ENCODE measurements around the gene MYOD1. TPM values are rescaled to one million over a fixed set of nuclear protein-coding genes. Genes with fewer than 3 reads are reported as not detected.

MYOD1 gene
- total RNA-seq, 4 donors from 2014 or later, result not detected

DNA sequence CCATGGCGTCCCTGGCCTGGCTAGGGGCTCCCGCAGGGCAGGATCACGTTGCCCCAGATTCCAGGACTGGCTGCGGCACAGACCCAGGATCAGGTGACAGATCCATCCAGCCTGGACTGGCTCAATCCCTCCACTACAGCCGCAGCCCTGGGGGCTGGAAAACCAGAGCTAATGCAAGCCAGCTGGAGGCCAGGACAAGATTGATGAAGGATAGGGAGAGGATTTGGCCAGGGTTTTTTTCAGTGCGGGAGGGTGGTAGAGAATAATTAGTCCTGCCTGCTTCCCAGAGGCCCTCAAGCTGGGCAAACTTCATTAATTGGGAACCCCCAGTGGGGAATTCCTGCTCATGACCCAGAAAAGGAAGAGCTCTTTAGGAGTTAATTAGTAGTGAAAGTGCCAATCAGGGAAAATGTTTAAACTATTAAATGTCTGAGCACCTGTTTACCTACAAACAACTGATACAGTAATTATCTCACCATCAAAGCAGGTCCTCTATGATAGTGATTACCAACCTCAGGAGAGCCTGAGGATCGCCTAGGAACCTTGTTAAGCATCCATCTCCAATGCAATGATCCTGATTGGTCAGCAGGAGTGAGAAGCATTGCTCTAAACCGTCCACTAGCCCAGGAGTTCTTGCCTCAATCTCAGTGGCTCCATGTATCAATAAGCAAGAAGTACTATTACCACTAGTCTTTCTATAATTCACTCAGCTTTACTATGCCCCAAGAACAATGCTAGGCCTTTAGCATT lies 33.0 kb upstream of the MYOD1 start:
- H3K27ac ChIP-seq, result no peak overlapping the region
- DNase-seq (ENCODE audit: low spot score in 2 of 2), result no peak
- no peaks in the 10 kb centered on the region for H3K36me3 ChIP-seq
- no peak overlapping the region for H3K4me3 ChIP-seq
- WGBS, result 33% methylated on average over 8 of the region's 8 CpGs
- peaks cover 14% of the 10 kb centered on the region for H3K27me3 ChIP-seq
- H3K4me1 ChIP-seq, result no peaks in the 10 kb centered on the region
- H3K9me3 ChIP-seq, result no peaks in the 10 kb centered on the region
- TF ChIP-seq, protein P1, sequence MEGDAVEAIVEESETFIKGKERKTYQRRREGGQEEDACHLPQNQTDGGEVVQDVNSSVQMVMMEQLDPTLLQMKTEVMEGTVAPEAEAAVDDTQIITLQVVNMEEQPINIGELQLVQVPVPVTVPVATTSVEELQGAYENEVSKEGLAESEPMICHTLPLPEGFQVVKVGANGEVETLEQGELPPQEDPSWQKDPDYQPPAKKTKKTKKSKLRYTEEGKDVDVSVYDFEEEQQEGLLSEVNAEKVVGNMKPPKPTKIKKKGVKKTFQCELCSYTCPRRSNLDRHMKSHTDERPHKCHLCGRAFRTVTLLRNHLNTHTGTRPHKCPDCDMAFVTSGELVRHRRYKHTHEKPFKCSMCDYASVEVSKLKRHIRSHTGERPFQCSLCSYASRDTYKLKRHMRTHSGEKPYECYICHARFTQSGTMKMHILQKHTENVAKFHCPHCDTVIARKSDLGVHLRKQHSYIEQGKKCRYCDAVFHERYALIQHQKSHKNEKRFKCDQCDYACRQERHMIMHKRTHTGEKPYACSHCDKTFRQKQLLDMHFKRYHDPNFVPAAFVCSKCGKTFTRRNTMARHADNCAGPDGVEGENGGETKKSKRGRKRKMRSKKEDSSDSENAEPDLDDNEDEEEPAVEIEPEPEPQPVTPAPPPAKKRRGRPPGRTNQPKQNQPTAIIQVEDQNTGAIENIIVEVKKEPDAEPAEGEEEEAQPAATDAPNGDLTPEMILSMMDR (IDR thresholded peaks at IDR 0.05), result no peak
- TF ChIP-seq POLR2A (IDR thresholded peaks at IDR 0.05) (no peak), EP300 (IDR thresholded peaks at IDR 0.05) (no peak), POLR2AphosphoS5 (IDR thresholded peaks at IDR 0.05) (no peak)

DNA sequence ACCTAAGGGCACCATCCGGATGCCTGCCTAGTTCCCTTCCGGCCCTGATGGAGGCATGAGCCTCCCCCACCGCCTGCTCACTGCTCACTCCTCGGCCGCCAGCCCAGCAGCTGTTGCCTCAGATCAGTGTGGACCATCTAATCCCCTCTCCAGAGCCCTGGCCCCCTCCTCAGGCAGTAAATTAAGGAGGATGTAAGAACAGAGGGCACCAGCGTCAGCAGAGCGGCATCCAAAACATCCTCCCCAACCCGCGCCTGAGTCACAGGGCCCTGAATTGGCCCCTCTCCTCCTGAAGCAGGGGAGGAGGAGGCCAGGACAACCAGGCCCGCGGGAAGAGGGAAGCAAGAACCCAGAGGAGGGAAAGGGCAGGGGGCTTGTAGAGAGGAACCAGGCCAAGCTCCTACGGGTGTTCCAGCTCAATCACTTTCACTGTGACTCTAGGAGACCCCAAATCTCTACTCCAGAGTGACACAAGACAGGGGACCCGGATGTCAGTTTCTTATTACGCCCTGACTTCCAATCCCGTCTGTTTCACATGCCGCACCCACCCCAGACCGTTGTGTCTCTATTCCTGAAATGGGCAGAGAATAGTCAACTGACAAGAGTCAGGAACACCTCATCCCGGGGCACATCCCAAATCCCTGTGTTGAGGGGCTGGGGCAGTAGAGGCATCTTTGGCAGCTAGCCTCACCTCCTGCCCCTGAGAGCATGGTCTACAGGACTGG lies 31.3 kb upstream of the MYOD1 start:
- Histone ChIP-seq H3K9me3 (no peaks in the 10 kb centered on the region), H3K36me3 (no peaks in the 10 kb centered on the region), H3K4me3 (no peak overlapping the region), H3K27ac (no peak overlapping the region), H3K27me3 (peaks cover 27% of the 10 kb centered on the region), H3K4me1 (no peaks in the 10 kb centered on the region)
- 69% methylated on average over 14 of the region's 18 CpGs for WGBS
- no peak for TF ChIP-seq POLR2A (IDR thresholded peaks at IDR 0.05)
- no peak for TF ChIP-seq POLR2AphosphoS5 (IDR thresholded peaks at IDR 0.05)
- no peak for TF ChIP-seq EP300 (IDR thresholded peaks at IDR 0.05)
- TF ChIP-seq, protein P1 (IDR thresholded peaks at IDR 0.05), result no peak
- no peak for DNase-seq (ENCODE audit: low spot score in 2 of 2)

GRCh38 chr11:17691550-17691949 lies 27.8 kb upstream of the MYOD1 start:
- Histone ChIP-seq H3K27me3 (peaks cover 44% of the 10 kb centered on the region), H3K27ac (no peak overlapping the region), H3K36me3 (no peaks in the 10 kb centered on the region), H3K4me1 (no peaks in the 10 kb centered on the region), H3K4me3 (no peak overlapping the region), H3K9me3 (no peaks in the 10 kb centered on the region)
- no peak for TF ChIP-seq POLR2AphosphoS5 (IDR thresholded peaks at IDR 0.05)
- no peak for TF ChIP-seq EP300 (IDR thresholded peaks at IDR 0.05)
- TF ChIP-seq, protein P1 (IDR thresholded peaks at IDR 0.05), result no peak
- no peak for TF ChIP-seq POLR2A (IDR thresholded peaks at IDR 0.05)
- WGBS, result 78% methylated on average over 2 of the region's 2 CpGs
- DNase-seq (ENCODE audit: low spot score in 2 of 2), result no peak

DNA sequence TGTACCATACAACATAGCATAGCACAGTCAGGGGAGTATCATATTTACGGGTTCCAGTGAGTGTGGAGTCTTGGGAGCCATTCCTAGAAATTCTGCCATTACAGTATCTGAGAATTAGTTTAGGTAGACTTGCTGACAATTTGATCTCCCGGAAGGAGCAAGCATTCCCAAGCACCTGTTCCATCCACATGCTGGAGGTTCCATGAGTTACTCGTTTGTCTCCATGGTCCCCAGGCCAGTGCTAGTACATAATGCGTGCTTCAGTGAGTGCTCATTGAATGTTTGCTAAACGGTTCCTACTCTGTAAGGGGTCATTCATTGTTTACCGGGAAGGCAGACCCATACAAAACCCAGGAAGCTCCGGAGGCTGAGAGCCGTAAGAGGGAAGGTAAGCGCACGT lies 27.4 kb upstream of the MYOD1 start:
- no peaks in the 10 kb centered on the region for H3K4me1 ChIP-seq
- no peak for DNase-seq (ENCODE audit: low spot score in 2 of 2)
- WGBS, result 53% methylated on average over 10 of the region's 10 CpGs
- TF ChIP-seq EP300 (IDR thresholded peaks at IDR 0.05), result no peak
- no peak for TF ChIP-seq POLR2AphosphoS5 (IDR thresholded peaks at IDR 0.05)
- TF ChIP-seq, protein P1 (IDR thresholded peaks at IDR 0.05), result no peak
- TF ChIP-seq POLR2A (IDR thresholded peaks at IDR 0.05), result no peak
- H3K27me3 ChIP-seq, result peaks cover 49% of the 10 kb centered on the region
- no peaks in the 10 kb centered on the region for H3K9me3 ChIP-seq
- H3K36me3 ChIP-seq, result no peaks in the 10 kb centered on the region
- H3K4me3 ChIP-seq, result no peak overlapping the region
- no peak overlapping the region for H3K27ac ChIP-seq

DNA sequence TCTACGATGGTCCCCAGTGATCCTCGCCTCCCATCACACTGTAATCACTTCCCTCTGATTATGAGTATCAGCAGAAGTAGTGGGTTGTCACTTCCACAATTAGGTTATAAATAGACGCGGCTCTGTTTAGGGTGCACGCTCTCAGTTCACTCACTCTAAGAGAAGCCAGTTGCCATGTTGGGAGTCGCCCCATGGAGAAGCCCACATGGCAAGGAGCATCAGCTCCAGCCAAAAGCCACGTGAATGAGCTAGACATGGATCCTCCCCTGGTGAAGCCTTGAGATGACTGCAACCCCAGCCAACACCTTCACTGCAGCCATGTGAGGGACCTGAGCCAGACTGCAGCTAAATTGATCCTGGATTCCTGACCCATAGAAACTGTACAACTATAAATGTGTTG lies 26.4 kb upstream of the MYOD1 start:
- Histone ChIP-seq H3K27me3 (peaks cover 51% of the 10 kb centered on the region), H3K9me3 (no peaks in the 10 kb centered on the region), H3K4me3 (no peak overlapping the region), H3K27ac (no peak overlapping the region), H3K4me1 (no peaks in the 10 kb centered on the region), H3K36me3 (no peaks in the 10 kb centered on the region)
- WGBS, result 76% methylated on average over 7 of the region's 7 CpGs
- TF ChIP-seq POLR2AphosphoS5 (IDR thresholded peaks at IDR 0.05), result no peak
- TF ChIP-seq, protein P1 (IDR thresholded peaks at IDR 0.05), result no peak
- no peak for TF ChIP-seq POLR2A (IDR thresholded peaks at IDR 0.05)
- TF ChIP-seq EP300 (IDR thresholded peaks at IDR 0.05), result no peak
- no peak for DNase-seq (ENCODE audit: low spot score in 2 of 2)
